ENCODE results near the gene CELSR2. TPM values are rescaled to one million over a fixed set of nuclear protein-coding genes. Genes with fewer than 3 reads are reported as not detected.

CELSR2 gene
- total RNA-seq, 1 experiment from 2014 or later: 17.1 TPM

DNA sequence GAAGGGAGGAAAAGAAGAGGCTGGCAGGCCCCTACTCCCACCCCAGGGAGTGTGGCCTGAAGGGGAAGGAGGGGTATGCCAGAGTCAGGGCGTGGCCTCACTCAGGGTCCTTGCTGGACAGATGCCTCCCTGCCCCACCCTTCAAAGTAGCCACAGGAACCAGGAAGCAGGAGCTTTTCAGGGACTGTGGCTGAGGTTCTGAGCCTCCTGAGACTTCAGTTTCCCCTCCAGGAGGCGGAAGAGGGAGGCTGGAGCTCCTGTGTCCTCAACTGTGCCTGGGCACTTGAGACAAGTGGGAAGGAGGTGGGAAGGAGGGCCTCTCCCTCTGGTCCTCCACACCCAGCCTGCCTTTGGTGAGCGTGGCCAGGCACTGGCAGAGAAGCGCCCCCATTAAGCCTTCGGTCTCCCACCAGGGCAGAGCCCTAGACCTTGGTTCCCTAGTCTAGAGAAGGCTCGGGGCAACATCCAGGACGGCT lies 5.3 kb downstream of the CELSR2 start:
- no peaks in the 10 kb centered on the region for H4K20me1 ChIP-seq (ENCODE audit: insufficient read depth)
- no peaks in the 10 kb centered on the region for H3K27me3 ChIP-seq (ENCODE audit: insufficient read depth, low read length)
- no peak overlapping the region for H3K4me3 ChIP-seq (replicated peaks in 1 of 2; ENCODE audit: low read depth in 1 of 2, low read length in 2 of 2)
- BruUV-seq (replicated peaks): no TSS peak
- no peaks in the 10 kb centered on the region for H3K79me2 ChIP-seq (ENCODE audit: insufficient read depth, low read length)
- intact Hi-C loops (cut with micrococcal nuclease): no loop called here
- no peaks in the 10 kb centered on the region for H3K9me3 ChIP-seq (ENCODE audit: control insufficient read depth in 1 of 2, insufficient read depth in 1 of 2, low read depth in 1 of 2, low read length in 2 of 2)
- no peak overlapping the region for H3K4me2 ChIP-seq (ENCODE audit: low read length)
- H3K9ac ChIP-seq (ENCODE audit: low read length): no peak overlapping the region
- no peaks in the 10 kb centered on the region for H3K36me3 ChIP-seq (ENCODE audit: control insufficient read depth in 1 of 2, insufficient read depth in 2 of 2, low read length in 2 of 2)
- H3K9me2 ChIP-seq (ENCODE audit: insufficient read depth): no peaks in the 10 kb centered on the region
- TF ChIP-seq SP1 (IDR thresholded peaks at IDR 0.05; ENCODE audit: low read depth) (no peak), EZH2phosphoT487 (IDR thresholded peaks at IDR 0.05; ENCODE audit: borderline replicate concordance) (no peak), YY1 (IDR thresholded peaks at IDR 0.05; ENCODE audit: extremely low read depth, insufficient replicate concordance, low read depth, low read length) (no peak), ZFX (IDR thresholded peaks at IDR 0.05) (no peak), POLR2A (IDR thresholded peaks at IDR 0.05; ENCODE audit: borderline replicate concordance, extremely low read depth, insufficient read depth, insufficient read length) (no peak), SRF (IDR thresholded peaks at IDR 0.05; ENCODE audit: low read depth) (no peak), SIN3A (IDR thresholded peaks at IDR 0.05; ENCODE audit: low read depth) (no peak), CBX3 (IDR thresholded peaks at IDR 0.05; ENCODE audit: low read depth) (no peak)
- TF ChIP-seq, protein P1, sequence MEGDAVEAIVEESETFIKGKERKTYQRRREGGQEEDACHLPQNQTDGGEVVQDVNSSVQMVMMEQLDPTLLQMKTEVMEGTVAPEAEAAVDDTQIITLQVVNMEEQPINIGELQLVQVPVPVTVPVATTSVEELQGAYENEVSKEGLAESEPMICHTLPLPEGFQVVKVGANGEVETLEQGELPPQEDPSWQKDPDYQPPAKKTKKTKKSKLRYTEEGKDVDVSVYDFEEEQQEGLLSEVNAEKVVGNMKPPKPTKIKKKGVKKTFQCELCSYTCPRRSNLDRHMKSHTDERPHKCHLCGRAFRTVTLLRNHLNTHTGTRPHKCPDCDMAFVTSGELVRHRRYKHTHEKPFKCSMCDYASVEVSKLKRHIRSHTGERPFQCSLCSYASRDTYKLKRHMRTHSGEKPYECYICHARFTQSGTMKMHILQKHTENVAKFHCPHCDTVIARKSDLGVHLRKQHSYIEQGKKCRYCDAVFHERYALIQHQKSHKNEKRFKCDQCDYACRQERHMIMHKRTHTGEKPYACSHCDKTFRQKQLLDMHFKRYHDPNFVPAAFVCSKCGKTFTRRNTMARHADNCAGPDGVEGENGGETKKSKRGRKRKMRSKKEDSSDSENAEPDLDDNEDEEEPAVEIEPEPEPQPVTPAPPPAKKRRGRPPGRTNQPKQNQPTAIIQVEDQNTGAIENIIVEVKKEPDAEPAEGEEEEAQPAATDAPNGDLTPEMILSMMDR (IDR thresholded peaks at IDR 0.05 in 2 of 3, conservative IDR thresholded peaks at IDR 0.05 in 1 of 3; ENCODE audit: borderline replicate concordance in 1 of 3, insufficient read depth in 1 of 3, low read depth in 2 of 3, low read length in 2 of 3): no peak
- TF ChIP-seq, protein P2, sequence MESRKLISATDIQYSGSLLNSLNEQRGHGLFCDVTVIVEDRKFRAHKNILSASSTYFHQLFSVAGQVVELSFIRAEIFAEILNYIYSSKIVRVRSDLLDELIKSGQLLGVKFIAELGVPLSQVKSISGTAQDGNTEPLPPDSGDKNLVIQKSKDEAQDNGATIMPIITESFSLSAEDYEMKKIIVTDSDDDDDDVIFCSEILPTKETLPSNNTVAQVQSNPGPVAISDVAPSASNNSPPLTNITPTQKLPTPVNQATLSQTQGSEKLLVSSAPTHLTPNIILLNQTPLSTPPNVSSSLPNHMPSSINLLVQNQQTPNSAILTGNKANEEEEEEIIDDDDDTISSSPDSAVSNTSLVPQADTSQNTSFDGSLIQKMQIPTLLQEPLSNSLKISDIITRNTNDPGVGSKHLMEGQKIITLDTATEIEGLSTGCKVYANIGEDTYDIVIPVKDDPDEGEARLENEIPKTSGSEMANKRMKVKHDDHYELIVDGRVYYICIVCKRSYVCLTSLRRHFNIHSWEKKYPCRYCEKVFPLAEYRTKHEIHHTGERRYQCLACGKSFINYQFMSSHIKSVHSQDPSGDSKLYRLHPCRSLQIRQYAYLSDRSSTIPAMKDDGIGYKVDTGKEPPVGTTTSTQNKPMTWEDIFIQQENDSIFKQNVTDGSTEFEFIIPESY (IDR thresholded peaks at IDR 0.05; ENCODE audit: extremely low read depth, insufficient replicate concordance, low read length): no peak
- TF ChIP-seq, protein P3, sequence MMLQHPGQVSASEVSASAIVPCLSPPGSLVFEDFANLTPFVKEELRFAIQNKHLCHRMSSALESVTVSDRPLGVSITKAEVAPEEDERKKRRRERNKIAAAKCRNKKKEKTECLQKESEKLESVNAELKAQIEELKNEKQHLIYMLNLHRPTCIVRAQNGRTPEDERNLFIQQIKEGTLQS (IDR thresholded peaks at IDR 0.05): no peak
- no peak overlapping the region for H2AFZ ChIP-seq (ENCODE audit: low read depth, low read length, poor library complexity, severe bottlenecking)
- peaks cover 3 to 16% of the 10 kb centered on the region in 2 experiments; a peak in 3 of 4 replicates for H3K4me1 ChIP-seq (ENCODE audit: control insufficient read depth in 1 of 2, insufficient read depth in 2 of 2, low read length in 2 of 2)
- ATAC-seq (peak; percentile 10; the same call in 1 of the 2 replicates), DNase-seq (ENCODE audit: low read depth, low spot score) (no peak)
- ChIA-PET CTCF (no interaction called here), POLR2A (interaction anchor here (1.1 kb wide), 1 partner anchor 9 kb away, joined by 3 read pairs; no protein-coding TSS in a partner anchor), RAD21 (ENCODE audit: low non-redundant PET in 1 of 2, low total read pairs in 2 of 2, uncharacterized antibody in 2 of 2, unreplicated experiment in 2 of 2) (no interaction called here)
- no peak overlapping the region for H3K27ac ChIP-seq (ENCODE audit: low read depth, low read length)
